H9 (cell line): ENCODE data around the gene TMEM171. TPM values are rescaled to one million over a fixed set of nuclear protein-coding genes. Genes with fewer than 3 reads are reported as not detected.

Experiments
- DNase-seq: peaks from one replicate; pipeline ENCODE4 v3.0.0-alpha.2; 2017
- H2AFZ ChIP-seq: one replicate; pipeline ENCODE4 v1.6.1; 2013; ENCODE audit warnings: mild to moderate bottlenecking, low read length, control low read depth, moderate library complexity
- H2AK5ac ChIP-seq: 2 replicates; pipeline ENCODE4 v1.6.1; 2013; ENCODE audit warnings: low read length, control low read depth, mixed read lengths; ENCODE audit not compliant: insufficient read length
- H2BK120ac ChIP-seq: one replicate; pipeline ENCODE4 v1.6.1; 2013; ENCODE audit warnings: low read depth, mild to moderate bottlenecking, low read length, control low read depth, inconsistent platforms; ENCODE audit not compliant: poor library complexity, severe bottlenecking
- H2BK12ac ChIP-seq: 2 replicates; pipeline ENCODE4 v1.6.1; 2013; ENCODE audit warnings: low read length, control low read depth, mixed read lengths, low read depth; ENCODE audit not compliant: insufficient read length
- H2BK15ac ChIP-seq: 2 replicates; pipeline ENCODE4 v1.6.1; 2013; ENCODE audit warnings: low read depth, low read length, control low read depth
- H2BK20ac ChIP-seq: one replicate; pipeline ENCODE4 v1.6.1; 2013; ENCODE audit warnings: low read depth, mild to moderate bottlenecking, low read length, control low read depth, inconsistent platforms; ENCODE audit not compliant: poor library complexity, severe bottlenecking
- H2BK5ac ChIP-seq: 2 replicates; pipeline ENCODE4 v1.6.1; 2013; ENCODE audit warnings: low read length, control low read depth, mixed read lengths; ENCODE audit not compliant: insufficient read length
- H3K14ac ChIP-seq: 2 replicates; pipeline ENCODE4 v1.6.1; 2013; ENCODE audit warnings: low read length, control low read depth; ENCODE audit not compliant: insufficient read depth
- H3K18ac ChIP-seq: 2 replicates; pipeline ENCODE4 v1.6.1; 2013; ENCODE audit warnings: low read depth, mild to moderate bottlenecking, mixed read lengths, low read length, control low read depth; ENCODE audit not compliant: insufficient read length
- H3K23ac ChIP-seq: 2 replicates; pipeline ENCODE4 v1.6.1; 2013; ENCODE audit warnings: low read length, control low read depth, mixed read lengths, low read depth; ENCODE audit not compliant: insufficient read length
- H3K23me2 ChIP-seq: 2 replicates; pipeline ENCODE4 v1.6.1; 2013; ENCODE audit warnings: low read depth, mild to moderate bottlenecking, mixed read lengths, low read length, control low read depth; ENCODE audit not compliant: insufficient read length, poor library complexity, severe bottlenecking
- H3K27ac ChIP-seq: 2 replicates; pipeline ENCODE4 v1.5.1; 2013; ENCODE audit warnings: low read length, control low read depth, mixed read lengths, low read depth; ENCODE audit not compliant: insufficient read length
- H3K27me3 ChIP-seq: 2 replicates; pipeline ENCODE4 v1.6.1; 2013; ENCODE audit warnings: low read length, control low read depth, inconsistent platforms; ENCODE audit not compliant: insufficient read depth
- H3K4ac ChIP-seq: 2 replicates; pipeline ENCODE4 v1.6.1; 2013; ENCODE audit warnings: low read depth, mild to moderate bottlenecking, control low read depth, inconsistent platforms, low read length, moderate library complexity
- H3K4me1 ChIP-seq: 2 replicates; pipeline ENCODE4 v1.6.1; 2013; ENCODE audit warnings: low read length, control low read depth, inconsistent platforms; ENCODE audit not compliant: insufficient read depth
- H3K4me2 ChIP-seq: 2 replicates; pipeline ENCODE4 v1.6.1; 2013; ENCODE audit warnings: low read length, control low read depth, mixed read lengths; ENCODE audit not compliant: insufficient read length, insufficient read depth
- H3K56ac ChIP-seq: 2 replicates; pipeline ENCODE4 v1.6.1; 2013; ENCODE audit warnings: low read depth, mild to moderate bottlenecking, mixed read lengths, low read length, control low read depth; ENCODE audit not compliant: insufficient read length
- H3K79me1 ChIP-seq: 2 replicates; pipeline ENCODE4 v1.6.1; 2013; ENCODE audit warnings: low read depth, mild to moderate bottlenecking, moderate library complexity, low read length, control low read depth, inconsistent platforms; ENCODE audit not compliant: insufficient read depth, poor library complexity, severe bottlenecking
- H3K79me2 ChIP-seq: 2 replicates; pipeline ENCODE4 v1.6.1; 2013; ENCODE audit warnings: low read length, control low read depth, inconsistent platforms; ENCODE audit not compliant: insufficient read depth
- H3K9ac ChIP-seq: 2 replicates; pipeline ENCODE4 v1.6.1; 2013; ENCODE audit warnings: low read length, control low read depth, mixed read lengths; ENCODE audit not compliant: insufficient read length; ENCODE audit errors: extremely low read depth
- H3K9me3 ChIP-seq: one replicate; pipeline ENCODE4 v1.6.1; 2013; ENCODE audit warnings: low read depth, low read length, inconsistent platforms; ENCODE audit not compliant: control insufficient read depth
- H3T11ph ChIP-seq: one replicate; pipeline ENCODE4 v1.6.1; 2013; ENCODE audit warnings: mild to moderate bottlenecking, low read length, control low read depth, inconsistent platforms
- H4K20me1 ChIP-seq: one replicate; pipeline ENCODE4 v1.6.1; 2013; ENCODE audit not compliant: control insufficient read depth, insufficient read length, insufficient read depth
- H4K5ac ChIP-seq: 2 replicates; pipeline ENCODE4 v1.6.1; 2013; ENCODE audit warnings: low read depth, mild to moderate bottlenecking, mixed read lengths, low read length, control low read depth; ENCODE audit not compliant: insufficient read length
- H4K8ac ChIP-seq: replicated peaks from 2 replicates; pipeline ENCODE4 v1.6.1; 2013; ENCODE audit warnings: low read length, control low read depth, mixed read lengths, low read depth; ENCODE audit not compliant: insufficient read length
- H4K91ac ChIP-seq: 2 replicates; pipeline ENCODE4 v1.6.1; 2013; ENCODE audit warnings: low read depth, mild to moderate bottlenecking, moderate library complexity, mixed read lengths, low read length, control low read depth; ENCODE audit not compliant: insufficient read length
- H3K27ac Mint-ChIP-seq, 3 experiments: 2 replicates in 2 of 3; 3 replicates in 1 of 3; pipeline ENCODE4 v1.8.0; 2020 to 2021; ENCODE audit warnings: mixed read lengths in 3 of 3, mild to moderate bottlenecking in 1 of 3, moderate library complexity in 1 of 3
- H3K27me3 Mint-ChIP-seq: 2 replicates; pipeline ENCODE4 v1.8.0; 2021; ENCODE audit warnings: low read depth, mild to moderate bottlenecking, moderate library complexity, mixed read lengths
- H3K36me3 Mint-ChIP-seq, 3 experiments: 2 replicates in 2 of 3; 3 replicates in 1 of 3; pipeline ENCODE4 v1.8.0; 2020 to 2021; ENCODE audit warnings: low read depth in 3 of 3, mixed read lengths in 3 of 3; ENCODE audit not compliant: insufficient read depth in 1 of 3
- H3K4me1 Mint-ChIP-seq, 2 experiments: 2 replicates each; pipeline ENCODE4 v1.8.0; 2020; ENCODE audit warnings: mixed read lengths in 2 of 2
- H3K4me3 Mint-ChIP-seq, 2 experiments: 2 replicates in 1 of 2; 3 replicates in 1 of 2; pipeline ENCODE4 v1.8.0; 2020 to 2021; ENCODE audit warnings: mild to moderate bottlenecking in 2 of 2, mixed read lengths in 2 of 2, moderate library complexity in 1 of 2
- H3K9me3 Mint-ChIP-seq, 2 experiments: 2 replicates in 1 of 2; 3 replicates in 1 of 2; pipeline ENCODE4 v1.8.0; 2020; ENCODE audit warnings: mild to moderate bottlenecking in 2 of 2, mixed read lengths in 2 of 2, moderate library complexity in 1 of 2
- WGBS: extraction: QIAGEN DNeasy Blood & Tissue Kit; methylation state at CpG from one replicate; pipeline ENCODE4 v1.1.7; 2013; ENCODE audit warnings: missing lambda C conversion rate, low lambda C conversion rate, mixed read lengths; ENCODE audit not compliant: insufficient read length; ENCODE audit errors: extremely low coverage; 5-methylcytosine and 5-hydroxymethylcytosine counted together
- total RNA-seq: library from RNA; stranded (reverse); gene quantifications from 2 replicates; pipeline ENCODE4 v1.2.1, GENCODE V29; 2021
- TF ChIP-seq, protein P1 (sequence below): fragments of 200-600 bp; sonication (generic); conservative IDR thresholded peaks from 3 replicates; pipeline ENCODE4 v1.8.0; 2021; ENCODE audit warnings: antibody characterized with exemption, mild to moderate bottlenecking

TMEM171 gene
- total RNA-seq, 1 experiment from 2014 or later, result 0.42 TPM

DNA sequence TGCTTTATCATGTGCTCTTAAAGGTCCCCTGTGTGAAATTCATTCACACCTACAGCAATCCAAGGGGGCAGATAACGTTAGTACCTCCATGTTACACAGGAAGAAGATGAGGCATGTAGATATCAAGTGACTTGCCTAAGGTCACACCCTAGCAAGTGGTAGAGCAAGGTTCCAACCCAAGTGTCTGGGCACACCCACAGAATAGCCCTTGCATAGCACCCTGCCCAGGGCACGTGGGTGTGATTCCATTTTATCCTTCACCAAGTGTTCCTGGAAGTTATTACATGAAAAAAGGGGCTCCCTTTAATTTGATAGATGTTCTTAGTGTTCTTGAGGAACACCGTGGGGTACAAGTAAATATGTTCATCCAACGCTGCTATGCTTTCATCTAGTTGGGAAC lies 4.9 kb downstream of the TMEM171 start:
- Histone ChIP-seq H2BK5ac (no peak overlapping the region), H3K27ac (no peak overlapping the region), H3K18ac (no peak overlapping the region), H3K4ac (no peak overlapping the region), H3K79me2 (no peaks in the 10 kb centered on the region), H4K91ac (no peak overlapping the region), H4K5ac (no peak overlapping the region), H2BK20ac (no peak overlapping the region), H3K79me1 (no peaks in the 10 kb centered on the region), H2AK5ac (no peak overlapping the region), H2BK120ac (no peak overlapping the region), H3K4me1 (no peaks in the 10 kb centered on the region; the same call in 1 of the 2 replicates), H2BK15ac (no peak overlapping the region), H3K27me3 (peaks cover 10% of the 10 kb centered on the region; the same call in 1 of the 2 replicates), H2BK12ac (no peak overlapping the region), H3K14ac (no peak overlapping the region), H3K9ac (no peak overlapping the region), H3K23ac (no peak overlapping the region), H3T11ph (no peak overlapping the region), H4K8ac (no peak overlapping the region), H3K4me2 (no peak overlapping the region), H3K9me3 (no peaks in the 10 kb centered on the region), H2AFZ (no peak overlapping the region), H3K23me2 (peaks cover 5% of the 10 kb centered on the region), H3K56ac (no peak overlapping the region), H4K20me1 (no peaks in the 10 kb centered on the region)
- peaks cover 0 to 2% (median 0%) of the 10 kb centered on the region in 3 experiments; a peak in 2 of 7 replicates for H3K36me3 Mint-ChIP-seq
- no peak overlapping the region for H3K27ac Mint-ChIP-seq
- no peak overlapping the region for H3K4me3 Mint-ChIP-seq
- TF ChIP-seq, protein P1, sequence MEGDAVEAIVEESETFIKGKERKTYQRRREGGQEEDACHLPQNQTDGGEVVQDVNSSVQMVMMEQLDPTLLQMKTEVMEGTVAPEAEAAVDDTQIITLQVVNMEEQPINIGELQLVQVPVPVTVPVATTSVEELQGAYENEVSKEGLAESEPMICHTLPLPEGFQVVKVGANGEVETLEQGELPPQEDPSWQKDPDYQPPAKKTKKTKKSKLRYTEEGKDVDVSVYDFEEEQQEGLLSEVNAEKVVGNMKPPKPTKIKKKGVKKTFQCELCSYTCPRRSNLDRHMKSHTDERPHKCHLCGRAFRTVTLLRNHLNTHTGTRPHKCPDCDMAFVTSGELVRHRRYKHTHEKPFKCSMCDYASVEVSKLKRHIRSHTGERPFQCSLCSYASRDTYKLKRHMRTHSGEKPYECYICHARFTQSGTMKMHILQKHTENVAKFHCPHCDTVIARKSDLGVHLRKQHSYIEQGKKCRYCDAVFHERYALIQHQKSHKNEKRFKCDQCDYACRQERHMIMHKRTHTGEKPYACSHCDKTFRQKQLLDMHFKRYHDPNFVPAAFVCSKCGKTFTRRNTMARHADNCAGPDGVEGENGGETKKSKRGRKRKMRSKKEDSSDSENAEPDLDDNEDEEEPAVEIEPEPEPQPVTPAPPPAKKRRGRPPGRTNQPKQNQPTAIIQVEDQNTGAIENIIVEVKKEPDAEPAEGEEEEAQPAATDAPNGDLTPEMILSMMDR, result no peak
- no CpG with 5 or more reads among the region's 4 CpGs for WGBS
- H3K9me3 Mint-ChIP-seq, result peaks cover 0 to 3% of the 10 kb centered on the region in 2 experiments; a peak in 2 of 5 replicates
- no peak for DNase-seq
- peaks cover 37% of the 10 kb centered on the region for H3K27me3 Mint-ChIP-seq
- H3K4me1 Mint-ChIP-seq, result peaks cover 23 to 29% of the 10 kb centered on the region in 2 experiments
